ENCODE measurements around the gene MOB2. TPM values are rescaled to one million over a fixed set of nuclear protein-coding genes. Genes with fewer than 3 reads are reported as not detected.
A peak's percentile ranks its signal among the peaks of the same experiment; 100 is the strongest.
"Not testable (repeated sequence)": the region's sequence is repeated elsewhere in the genome, so short reads cannot be mapped to it uniquely, and the experiment has no call there.

Gene MOB2
- total RNA-seq, 1 experiment from 2014 or later: 22.4 TPM

- DNase-seq (ENCODE audit: low spot score): no peak
Measured at GRCh38 chr11:1518301-1518700, 31.7 kb upstream of the MOB2 start.

GRCh38 chr11:1517117-1518005, 30.8 kb upstream of the MOB2 start:
- no peak for DNase-seq (ENCODE audit: low spot score)

- peak; percentile 89 for DNase-seq (ENCODE audit: low spot score)
Measured at GRCh38 chr11:1516273-1517067, 29.9 kb upstream of the MOB2 start.

GRCh38 chr11:1515082-1516060, 28.8 kb upstream of the MOB2 start:
- DNase-seq (ENCODE audit: low spot score): peak; percentile 52

GRCh38 chr11:1514336-1515061, 27.9 kb upstream of the MOB2 start:
- no peak for DNase-seq (ENCODE audit: low spot score)

GRCh38 chr11:1513326-1514296, 27.0 kb upstream of the MOB2 start:
- no peak for DNase-seq (ENCODE audit: low spot score)

GRCh38 chr11:1512531-1513258, 26.1 kb upstream of the MOB2 start:
- DNase-seq (ENCODE audit: low spot score): not testable (repeated sequence)

- no peak for DNase-seq (ENCODE audit: low spot score)
Measured at GRCh38 chr11:1511937-1512496, 25.4 kb upstream of the MOB2 start.

GRCh38 chr11:1510928-1511327, 24.3 kb upstream of the MOB2 start:
- no peak for DNase-seq (ENCODE audit: low spot score)

- DNase-seq (ENCODE audit: low spot score): not testable (repeated sequence)
Measured at GRCh38 chr11:1510351-1510750, 23.8 kb upstream of the MOB2 start.

GRCh38 chr11:1509626-1510255, 23.2 kb upstream of the MOB2 start:
- no peak for DNase-seq (ENCODE audit: low spot score)

GRCh38 chr11:1508986-1509385, 22.4 kb upstream of the MOB2 start:
- no peak for DNase-seq (ENCODE audit: low spot score)

GRCh38 chr11:1508491-1508891, 21.9 kb upstream of the MOB2 start:
- no peak for DNase-seq (ENCODE audit: low spot score)

GRCh38 chr11:1507381-1508140, 21.0 kb upstream of the MOB2 start:
- no peak for DNase-seq (ENCODE audit: low spot score)

- DNase-seq (ENCODE audit: low spot score): no peak
Measured at GRCh38 chr11:1506981-1507380, 20.4 kb upstream of the MOB2 start.

GRCh38 chr11:1505480-1505879, 18.9 kb upstream of the MOB2 start:
- DNase-seq (ENCODE audit: low spot score): no peak

GRCh38 chr11:1504581-1505290, 18.2 kb upstream of the MOB2 start:
- no peak for DNase-seq (ENCODE audit: low spot score)
